ENCODE data around the gene NPY.

- TF ChIP-seq, protein P1, sequence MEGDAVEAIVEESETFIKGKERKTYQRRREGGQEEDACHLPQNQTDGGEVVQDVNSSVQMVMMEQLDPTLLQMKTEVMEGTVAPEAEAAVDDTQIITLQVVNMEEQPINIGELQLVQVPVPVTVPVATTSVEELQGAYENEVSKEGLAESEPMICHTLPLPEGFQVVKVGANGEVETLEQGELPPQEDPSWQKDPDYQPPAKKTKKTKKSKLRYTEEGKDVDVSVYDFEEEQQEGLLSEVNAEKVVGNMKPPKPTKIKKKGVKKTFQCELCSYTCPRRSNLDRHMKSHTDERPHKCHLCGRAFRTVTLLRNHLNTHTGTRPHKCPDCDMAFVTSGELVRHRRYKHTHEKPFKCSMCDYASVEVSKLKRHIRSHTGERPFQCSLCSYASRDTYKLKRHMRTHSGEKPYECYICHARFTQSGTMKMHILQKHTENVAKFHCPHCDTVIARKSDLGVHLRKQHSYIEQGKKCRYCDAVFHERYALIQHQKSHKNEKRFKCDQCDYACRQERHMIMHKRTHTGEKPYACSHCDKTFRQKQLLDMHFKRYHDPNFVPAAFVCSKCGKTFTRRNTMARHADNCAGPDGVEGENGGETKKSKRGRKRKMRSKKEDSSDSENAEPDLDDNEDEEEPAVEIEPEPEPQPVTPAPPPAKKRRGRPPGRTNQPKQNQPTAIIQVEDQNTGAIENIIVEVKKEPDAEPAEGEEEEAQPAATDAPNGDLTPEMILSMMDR (IDR thresholded peaks at IDR 0.05), result no peak
- TF ChIP-seq EP300 (IDR thresholded peaks at IDR 0.05; ENCODE audit: low read depth), result no peak
- TF ChIP-seq POLR2A (IDR thresholded peaks at IDR 0.05), result no peak
- no peak for TF ChIP-seq POLR2AphosphoS5 (IDR thresholded peaks at IDR 0.05)
Observed at GRCh38 chr7:24299192-24299591, 15.2 kb downstream of the NPY start.

Measured in transverse colon (tissue), 4 donors.